ENCODE data around the gene RAB44.

- TF ChIP-seq CTCF (conservative IDR thresholded peaks at IDR 0.05 in 1 of 2, IDR thresholded peaks at IDR 0.05 in 1 of 2; ENCODE audit: extremely low read depth in 1 of 2, insufficient read depth in 1 of 2, low read depth in 1 of 2, low read length in 2 of 2) (no peak), EZH2 (IDR thresholded peaks at IDR 0.05; ENCODE audit: borderline replicate concordance, low read length) (no peak)
Measured at GRCh38 chr6:36743032-36743431, 45.4 kb downstream of the RAB44 start.

All from mammary epithelial cell (primary cell).